ENCODE measurements around the gene MICOS13.

MICOS13 gene

DNA sequence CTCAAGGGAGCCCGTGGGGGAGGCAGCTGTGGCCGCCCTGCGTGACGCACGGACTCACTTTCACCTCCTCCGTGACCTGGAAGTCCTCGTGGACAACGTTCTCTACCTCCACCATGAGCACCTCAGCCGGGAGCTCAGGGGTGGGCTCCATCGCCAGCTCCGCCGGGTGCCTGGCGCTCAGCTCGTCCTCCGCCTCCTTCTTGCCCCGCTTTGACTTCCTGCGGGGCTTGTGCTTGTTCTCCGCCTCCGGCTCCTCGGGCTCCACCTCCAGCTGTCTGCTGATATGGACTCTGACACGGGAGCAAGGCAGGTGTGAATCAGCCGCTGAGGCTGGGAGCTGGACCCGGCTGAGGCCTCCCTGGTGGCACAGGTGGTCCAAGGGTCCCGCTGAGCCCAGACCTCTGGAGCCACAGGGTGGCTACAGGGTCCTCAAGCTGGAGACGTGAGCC lies 31.4 kb upstream of the MICOS13 start:
- Histone ChIP-seq H3K27ac (no peak overlapping the region), H3K27me3 (ENCODE audit: insufficient read depth, low read depth, severe bottlenecking) (no peaks in the 10 kb centered on the region), H3K36me3 (peaks cover 76% of the 10 kb centered on the region), H3K4me3 (ENCODE audit: low read depth, low read length) (no peak overlapping the region), H3K9me3 (ENCODE audit: severe bottlenecking) (no peaks in the 10 kb centered on the region)
- TF ChIP-seq CTCF (IDR thresholded peaks at IDR 0.05; ENCODE audit: low read depth, low read length): no peak
- no peak for DNase-seq

DNA sequence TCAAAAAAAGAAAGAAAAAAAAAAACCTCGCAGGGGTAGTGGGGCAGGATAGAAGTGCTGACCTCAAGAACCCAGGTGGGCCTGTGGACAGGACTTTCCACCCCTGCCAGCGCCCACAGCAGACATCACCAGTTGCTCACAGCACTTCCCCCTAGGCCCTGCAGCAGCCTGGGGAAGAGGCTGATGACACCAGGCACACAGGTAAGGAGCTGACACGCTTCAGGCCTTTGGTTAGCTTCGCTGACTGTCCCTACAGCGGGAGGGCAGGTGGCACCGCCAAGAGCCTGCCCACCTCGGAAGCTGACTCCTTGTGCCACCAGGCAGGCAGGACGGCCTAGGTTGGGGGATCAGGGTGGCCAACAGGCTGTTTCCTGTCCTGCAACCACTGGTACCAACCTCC lies 30.7 kb upstream of the MICOS13 start:
- DNase-seq: no peak
- Histone ChIP-seq H3K36me3 (peaks cover 79% of the 10 kb centered on the region), H3K27me3 (ENCODE audit: insufficient read depth, low read depth, severe bottlenecking) (no peaks in the 10 kb centered on the region), H3K9me3 (ENCODE audit: severe bottlenecking) (no peaks in the 10 kb centered on the region), H3K27ac (no peak overlapping the region), H3K4me3 (ENCODE audit: low read depth, low read length) (no peak overlapping the region)
- TF ChIP-seq CTCF (IDR thresholded peaks at IDR 0.05; ENCODE audit: low read depth, low read length): no peak

DNA sequence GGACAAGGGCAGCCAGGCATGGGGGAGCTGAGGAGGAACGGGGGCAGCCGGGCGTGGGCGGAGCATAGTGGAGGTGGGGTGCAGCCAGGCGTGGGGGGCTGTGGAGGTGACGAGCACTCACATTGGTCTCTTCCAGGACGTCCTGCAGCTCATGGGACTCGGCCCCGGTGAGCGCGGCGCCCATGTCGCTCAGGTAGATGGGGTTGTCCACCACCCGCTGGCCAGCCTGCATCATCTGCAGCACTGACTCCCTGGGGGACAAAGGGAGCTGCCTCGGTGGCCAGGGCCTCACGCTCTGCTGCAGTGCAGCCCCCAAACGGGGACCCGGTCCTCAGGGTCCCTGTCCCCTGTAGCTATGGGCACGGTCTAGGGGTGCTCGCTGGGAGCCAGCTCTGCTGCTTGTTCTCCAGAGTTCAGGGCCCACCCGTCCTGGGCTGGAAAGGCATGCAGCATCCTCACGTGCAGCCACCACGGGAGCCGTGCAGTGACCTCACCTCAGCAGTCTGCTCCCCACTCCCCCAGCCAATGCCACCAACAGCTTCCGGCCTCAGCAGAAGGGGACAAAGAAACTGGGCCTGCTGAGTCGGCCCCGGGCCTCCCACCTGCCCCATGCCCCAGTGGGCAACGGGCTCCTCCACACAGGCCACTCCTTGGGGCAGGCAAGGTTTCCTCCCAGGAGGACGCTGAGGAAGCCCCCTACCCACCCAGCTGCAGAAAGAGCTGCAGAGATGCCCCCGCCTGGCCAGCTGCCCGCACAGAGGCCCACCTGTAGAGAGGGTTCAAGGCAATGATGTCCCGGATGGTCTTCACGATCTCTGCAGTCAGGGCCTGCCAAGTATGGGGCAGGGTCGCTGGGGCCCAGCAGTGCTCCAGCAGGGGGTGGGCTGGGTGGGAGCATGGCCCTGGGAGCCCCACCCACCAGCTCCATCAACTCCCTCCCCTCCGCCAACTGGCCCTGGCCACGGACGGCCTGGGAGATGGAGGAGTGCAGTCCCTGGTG lies 27.6 kb upstream of the MICOS13 start:
- Histone ChIP-seq H3K27ac (no peak overlapping the region), H3K4me3 (ENCODE audit: low read depth, low read length) (no peak overlapping the region), H3K36me3 (peaks cover 89% of the 10 kb centered on the region), H3K27me3 (ENCODE audit: insufficient read depth, low read depth, severe bottlenecking) (no peaks in the 10 kb centered on the region), H3K9me3 (ENCODE audit: severe bottlenecking) (no peaks in the 10 kb centered on the region)
- TF ChIP-seq CTCF (IDR thresholded peaks at IDR 0.05; ENCODE audit: low read depth, low read length): no peak
- no peak for DNase-seq

DNA sequence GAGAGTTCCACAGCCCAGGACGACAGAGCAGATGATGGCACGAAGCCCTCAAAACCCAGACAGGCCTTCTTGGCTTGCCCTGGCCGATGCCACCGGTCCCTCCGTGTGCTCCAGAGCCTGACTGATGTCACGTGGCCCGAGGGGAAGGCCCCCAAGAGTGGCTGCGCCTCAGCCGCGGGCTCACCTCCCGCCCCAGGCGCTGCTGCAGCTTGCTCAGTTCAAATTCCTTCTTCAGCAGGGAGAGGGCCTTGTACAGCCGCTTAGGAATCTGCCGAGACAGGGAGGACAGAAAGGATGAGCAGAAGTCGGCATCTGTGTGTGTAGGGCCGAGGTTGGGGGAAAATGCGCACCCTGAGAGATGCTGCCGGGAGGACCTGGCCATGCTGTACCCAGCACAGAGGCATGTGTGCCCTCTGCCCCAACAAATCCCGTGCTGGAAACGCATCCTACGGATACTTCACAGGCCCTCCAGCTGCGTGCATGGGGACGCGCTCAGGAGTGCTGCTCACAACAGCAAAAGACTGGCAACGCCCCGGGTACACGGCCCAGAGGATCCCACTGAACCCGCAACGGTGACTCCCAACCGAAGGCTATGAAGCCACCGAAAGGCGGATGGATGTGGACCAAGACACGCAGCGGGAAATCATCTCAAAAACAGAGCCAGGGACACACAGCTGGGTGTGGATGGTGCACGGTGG lies 26.7 kb upstream of the MICOS13 start:
- Histone ChIP-seq H3K27me3 (ENCODE audit: insufficient read depth, low read depth, severe bottlenecking) (no peaks in the 10 kb centered on the region), H3K36me3 (peaks cover 81% of the 10 kb centered on the region), H3K4me3 (ENCODE audit: low read depth, low read length) (no peak overlapping the region), H3K9me3 (ENCODE audit: severe bottlenecking) (no peaks in the 10 kb centered on the region), H3K27ac (no peak overlapping the region)
- TF ChIP-seq CTCF (IDR thresholded peaks at IDR 0.05; ENCODE audit: low read depth, low read length): no peak
- no peak for DNase-seq

DNA sequence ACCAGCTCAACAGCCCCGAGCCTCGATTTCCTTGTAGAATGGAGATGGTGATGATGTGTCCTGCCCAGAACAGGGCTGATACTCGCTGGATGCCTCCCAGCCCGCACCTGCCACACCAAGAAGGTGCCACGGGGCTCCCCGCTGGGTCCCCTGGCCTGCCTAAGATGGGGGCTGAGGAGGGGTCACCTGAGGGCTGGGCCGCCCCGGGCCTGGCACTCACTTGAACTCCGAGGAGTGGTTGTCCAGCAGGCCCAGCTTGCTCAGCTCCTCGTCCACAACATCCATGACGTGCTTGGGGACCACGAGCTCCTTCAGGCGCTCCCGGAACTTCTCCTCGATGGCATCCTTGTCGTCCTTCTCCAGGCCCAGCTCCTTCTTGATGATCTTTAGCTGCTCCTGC lies 25.2 kb upstream of the MICOS13 start:
- Histone ChIP-seq H3K27ac (no peak overlapping the region), H3K9me3 (ENCODE audit: severe bottlenecking) (no peaks in the 10 kb centered on the region), H3K36me3 (peaks cover 75% of the 10 kb centered on the region), H3K27me3 (ENCODE audit: insufficient read depth, low read depth, severe bottlenecking) (no peaks in the 10 kb centered on the region), H3K4me3 (ENCODE audit: low read depth, low read length) (no peak overlapping the region)
- TF ChIP-seq CTCF (IDR thresholded peaks at IDR 0.05; ENCODE audit: low read depth, low read length): no peak
- DNase-seq: no peak
